Measurements from ENCODE around the gene LHX4. TPM values are rescaled to one million over a fixed set of nuclear protein-coding genes. Genes with fewer than 3 reads are reported as not detected.
A peak's percentile ranks its signal among the peaks of the same experiment; 100 is the strongest.

Gene LHX4
- total and polyA plus RNA-seq, 10 of the 15 experiments (the other 5 are each of a cell fraction or from before 2014, with no cell fraction given), result 0.05 to 0.80 (median 0.32) TPM; not detected in 6

DNA sequence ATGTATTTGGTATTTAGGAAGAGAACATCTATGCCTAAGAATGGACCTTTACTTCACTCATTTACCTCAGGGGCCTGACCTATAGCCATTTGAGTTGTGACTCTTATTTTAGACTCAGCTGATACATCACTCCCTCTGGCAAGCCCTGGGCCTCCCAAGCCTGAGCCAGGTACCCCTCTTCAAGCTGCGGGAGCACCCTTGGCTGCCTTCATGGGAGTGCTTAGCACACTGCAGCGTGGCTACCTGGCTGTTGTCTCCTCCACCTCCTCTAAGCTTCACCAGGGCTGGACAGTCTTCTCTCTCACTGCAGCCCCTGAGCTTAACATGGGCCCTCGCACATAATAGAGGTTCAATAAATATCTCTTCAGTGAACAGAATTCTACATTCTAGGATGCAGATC lies 23.5 kb upstream of the LHX4 start (continued):
- TF ChIP-seq POLR2AphosphoS2 (IDR thresholded peaks at IDR 0.05; ENCODE audit: low read depth, low read length), result no peak
- TF ChIP-seq SRF (IDR thresholded peaks at IDR 0.05; ENCODE audit: low read depth in 2 of 2, low read length in 2 of 2), result no peak

- in situ Hi-C loops (cut with MboI) (no loop called here), intact Hi-C loops (cut with micrococcal nuclease; ENCODE audit: unreplicated experiment) (no loop called here)
- ChIA-PET POLR2A (no interaction called here), CTCF (interaction anchor here (0.5 kb wide), 1 partner anchor 398 kb away, joined by 3 read pairs; no protein-coding TSS in a partner anchor), SMC1A (ENCODE audit: uncharacterized antibody, unreplicated experiment) (no interaction called here), RAD21 (ENCODE audit: unreplicated experiment) (no interaction called here)
- Histone ChIP-seq H3K9me3 (replicated peaks; ENCODE audit: control insufficient read depth, insufficient read depth, low read length) (no peaks in the 10 kb centered on the region), H3K4me1 (ENCODE audit: control insufficient read depth, insufficient read depth, low read length) (no peaks in the 10 kb centered on the region), H3K79me2 (ENCODE audit: control insufficient read depth, insufficient read depth, low read length) (no peaks in the 10 kb centered on the region), H3K27me3 (replicated peaks in 1 of 2; ENCODE audit: control insufficient read depth in 2 of 2, insufficient read depth in 2 of 2, low read length in 1 of 2) (no peaks in the 10 kb centered on the region), H4K20me1 (ENCODE audit: control insufficient read depth, insufficient read depth) (no peaks in the 10 kb centered on the region), H3K4me2 (ENCODE audit: control insufficient read depth, insufficient read depth) (no peak overlapping the region), H3K4me3 (no peak overlapping the region), H3K27ac (ENCODE audit: control insufficient read depth, insufficient read depth) (no peak overlapping the region), H3K36me3 (ENCODE audit: control insufficient read depth in 2 of 2, insufficient read depth in 2 of 2, low read length in 1 of 2) (no peaks in the 10 kb centered on the region), H2AFZ (ENCODE audit: control insufficient read depth, low read depth, low read length) (peak overlapping the region; percentile 7; the same call in 1 of the 2 replicates), H3K9ac (ENCODE audit: control insufficient read depth, insufficient read depth, low read length) (no peak overlapping the region)
- WGBS (ENCODE audit: insufficient coverage, insufficient replicate concordance, low lambda C conversion rate, missing lambda C conversion rate), result 33% methylated on average over 4 of the region's 4 CpGs
- BruUV-seq (replicated peaks), result no TSS peak
- no peak for FAIRE-seq
- no peak for TF ChIP-seq ATF7 (IDR thresholded peaks at IDR 0.05; ENCODE audit: low read depth)
- no peak for TF ChIP-seq MLLT1 (IDR thresholded peaks at IDR 0.05)
- TF ChIP-seq NR2F1 (conservative IDR thresholded peaks at IDR 0.05), result no peak
- no peak for TF ChIP-seq CTCF (IDR thresholded peaks at IDR 0.05 in 2 of 3, conservative IDR thresholded peaks at IDR 0.05 in 1 of 3; ENCODE audit: control insufficient read depth in 2 of 3, extremely low read depth in 1 of 3, insufficient read depth in 1 of 3, low read depth in 3 of 3, low read length in 3 of 3)
- TF ChIP-seq GABPA (IDR thresholded peaks at IDR 0.05; ENCODE audit: low read depth), result no peak
- ATAC-seq, result peak; percentile 45
- no peak for DNase-seq (ENCODE audit: low read depth, low spot score)
These were observed 21.8 kb upstream of the LHX4 start for GRCh38 chr1:180208264-180208663.
